Measurements from ENCODE around the gene TMEM191C.
"Not testable (repeated sequence)": the region's sequence is repeated elsewhere in the genome, so short reads cannot be mapped to it uniquely, and the experiment has no call there.

- not testable (repeated sequence) for TF ChIP-seq CTCF, POLR2AphosphoS5 (IDR thresholded peaks at IDR 0.05)
Measured at GRCh38 chr22:21442646-21443045, 24.5 kb upstream of the TMEM191C start.
